ENCODE results near the gene IL1RL1.

IL1RL1 gene

DNA sequence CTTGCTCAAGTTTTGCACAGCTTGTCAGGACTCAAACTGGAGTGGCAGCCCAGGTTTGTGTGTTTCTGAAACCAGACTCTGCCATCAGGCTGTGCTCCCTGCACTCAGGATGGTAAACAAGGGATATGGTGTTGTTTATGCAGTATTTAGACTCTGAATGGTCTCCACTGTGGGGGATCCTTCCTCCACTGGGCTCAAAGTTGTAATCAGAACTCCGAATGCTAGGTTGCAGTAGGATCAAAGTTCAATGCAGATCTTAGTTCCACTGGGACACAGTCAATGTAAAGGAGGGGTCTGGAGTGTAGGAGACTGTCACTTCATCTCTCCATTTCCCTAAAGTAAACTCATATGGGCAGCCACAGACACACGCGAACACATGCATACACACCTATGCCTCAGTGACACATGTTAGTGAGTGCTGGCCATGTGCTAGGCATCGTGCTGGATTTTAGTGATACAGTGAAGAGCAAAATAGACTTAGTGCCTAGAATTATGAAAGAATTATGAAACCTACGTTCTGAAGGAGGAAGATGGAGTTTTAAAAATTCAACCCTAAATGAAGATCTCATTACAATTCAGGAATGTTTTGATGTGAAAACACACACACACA lies 50.4 kb downstream of the IL1RL1 start:
- Mint-ChIP-seq H3K36me3 (peaks cover 41% of the 10 kb centered on the region), H3K4me3 (no peak overlapping the region), H3K27me3 (no peaks in the 10 kb centered on the region), H3K27ac (peak overlapping the region; percentile 85), H3K4me1 (ENCODE audit: low read depth) (peaks cover 80% of the 10 kb centered on the region), H3K9me3 (ENCODE audit: low read depth) (peaks cover 18% of the 10 kb centered on the region)

- peak overlapping the region; percentile 98 for H3K27ac Mint-ChIP-seq
- H3K9me3 Mint-ChIP-seq (ENCODE audit: low read depth), result peaks cover 21% of the 10 kb centered on the region
- H3K4me1 Mint-ChIP-seq (ENCODE audit: low read depth), result peaks cover 83% of the 10 kb centered on the region
- H3K36me3 Mint-ChIP-seq, result peaks cover 52% of the 10 kb centered on the region
- peak overlapping the region; percentile 80 for H3K4me3 Mint-ChIP-seq
- no peaks in the 10 kb centered on the region for H3K27me3 Mint-ChIP-seq
These were observed 54.4 kb downstream of the IL1RL1 start for GRCh38 chr2:102365763-102366162.

DNA sequence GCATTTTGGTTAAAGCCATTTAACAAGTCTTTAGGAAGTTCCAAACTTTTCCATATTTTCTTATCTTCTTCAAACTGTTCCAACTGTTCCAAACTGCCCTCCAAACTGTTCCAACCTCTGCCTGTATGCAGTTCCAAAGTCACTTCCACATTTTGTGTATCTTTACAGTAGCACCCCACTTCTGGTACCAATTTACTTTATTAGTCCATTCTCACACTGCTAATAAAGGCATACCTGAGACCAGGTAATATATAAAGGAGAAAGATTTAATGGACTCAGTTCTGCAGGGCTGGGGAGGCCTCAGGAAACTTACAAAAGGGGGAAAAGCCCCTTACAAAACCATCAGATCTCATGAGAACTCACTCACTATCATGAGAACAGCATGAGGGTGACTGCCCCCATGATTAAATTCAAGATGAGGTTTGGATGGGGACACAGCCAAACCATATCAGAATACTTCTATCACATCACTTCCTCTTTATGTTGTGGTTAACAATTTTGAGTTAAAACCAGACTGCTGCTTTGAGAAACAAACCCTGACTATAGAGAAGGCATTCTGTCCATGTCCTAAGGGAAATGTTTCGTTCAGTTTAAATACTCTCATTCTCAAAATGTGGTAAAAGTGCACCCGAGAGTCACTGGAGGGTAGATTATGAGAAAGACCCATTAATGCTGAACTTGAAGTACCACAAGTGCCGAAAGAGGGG lies 55.2 kb downstream of the IL1RL1 start:
- Mint-ChIP-seq H3K9me3 (ENCODE audit: low read depth) (peaks cover 21% of the 10 kb centered on the region), H3K4me1 (ENCODE audit: low read depth) (peaks cover 78% of the 10 kb centered on the region), H3K36me3 (peaks cover 52% of the 10 kb centered on the region), H3K4me3 (peak overlapping the region; percentile 80), H3K27ac (peak overlapping the region; percentile 98), H3K27me3 (no peaks in the 10 kb centered on the region)

DNA sequence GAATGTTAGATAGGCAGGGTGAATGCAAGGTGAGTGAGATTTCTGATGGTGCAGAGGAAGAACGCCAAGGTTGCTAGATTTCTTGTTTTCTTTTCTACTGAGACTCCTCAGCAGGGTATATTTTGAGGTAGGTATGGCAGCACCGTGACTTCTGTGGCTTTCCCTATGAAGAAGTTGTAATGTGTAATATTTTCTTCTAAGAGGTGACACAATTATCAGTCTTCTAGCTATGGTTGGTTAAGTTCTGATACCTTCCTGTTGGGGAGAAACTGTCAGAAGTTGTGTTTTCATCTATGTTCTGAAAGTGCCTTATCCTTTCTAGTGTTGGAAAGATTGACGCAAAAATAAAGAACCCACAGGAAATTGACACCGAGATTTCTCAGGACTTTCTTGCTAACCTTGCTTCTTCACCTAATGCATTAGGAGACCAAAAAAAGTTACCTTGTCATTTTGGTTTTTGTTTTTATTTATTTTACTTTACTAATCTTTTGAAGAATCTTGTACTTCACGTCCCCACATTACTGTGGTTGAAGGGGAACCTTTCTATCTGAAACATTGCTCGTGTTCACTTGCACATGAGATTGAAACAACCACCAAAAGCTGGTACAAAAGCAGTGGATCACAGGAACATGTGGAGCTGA lies 56.1 kb downstream of the IL1RL1 start:
- Mint-ChIP-seq H3K4me1 (ENCODE audit: low read depth) (peaks cover 75% of the 10 kb centered on the region), H3K36me3 (peaks cover 47% of the 10 kb centered on the region), H3K27ac (peak overlapping the region; percentile 98), H3K4me3 (peak overlapping the region; percentile 80), H3K9me3 (ENCODE audit: low read depth) (peaks cover 21% of the 10 kb centered on the region), H3K27me3 (no peaks in the 10 kb centered on the region)

DNA sequence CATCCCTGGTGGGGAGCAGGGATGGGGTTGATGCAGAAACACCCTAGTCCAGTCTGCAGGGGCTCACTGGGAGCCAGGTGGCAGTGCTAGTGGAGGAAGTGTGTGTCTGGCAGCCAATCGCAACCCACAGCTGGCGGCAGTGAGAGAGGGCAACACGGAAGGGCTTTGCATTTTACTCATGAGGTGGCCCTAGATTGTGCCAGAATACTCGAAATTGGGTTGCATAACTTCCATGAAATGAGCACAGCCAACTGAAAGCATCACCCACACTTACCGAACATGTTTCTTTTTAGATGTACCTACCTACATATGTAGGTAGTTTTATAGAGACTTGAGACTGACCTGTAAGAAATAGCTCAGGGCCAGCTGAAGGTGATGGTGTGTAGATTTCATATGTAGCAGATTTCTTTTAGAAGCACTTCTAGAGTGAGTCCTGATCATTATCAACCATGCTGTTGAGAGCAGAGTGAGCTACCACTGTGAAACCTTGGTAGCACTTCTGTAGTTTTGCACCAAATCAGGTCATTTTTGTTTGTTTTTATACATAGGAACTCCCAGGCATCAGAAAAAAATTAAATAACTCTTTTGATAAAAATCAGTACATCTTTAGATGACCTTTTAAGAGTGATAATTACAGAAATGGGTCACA lies 57.2 kb downstream of the IL1RL1 start:
- peaks cover 41% of the 10 kb centered on the region for H3K36me3 Mint-ChIP-seq
- no peaks in the 10 kb centered on the region for H3K27me3 Mint-ChIP-seq
- peaks cover 66% of the 10 kb centered on the region for H3K4me1 Mint-ChIP-seq (ENCODE audit: low read depth)
- peak overlapping the region; percentile 98 for H3K27ac Mint-ChIP-seq
- H3K9me3 Mint-ChIP-seq (ENCODE audit: low read depth), result peaks cover 21% of the 10 kb centered on the region
- peak overlapping the region; percentile 80 for H3K4me3 Mint-ChIP-seq

DNA sequence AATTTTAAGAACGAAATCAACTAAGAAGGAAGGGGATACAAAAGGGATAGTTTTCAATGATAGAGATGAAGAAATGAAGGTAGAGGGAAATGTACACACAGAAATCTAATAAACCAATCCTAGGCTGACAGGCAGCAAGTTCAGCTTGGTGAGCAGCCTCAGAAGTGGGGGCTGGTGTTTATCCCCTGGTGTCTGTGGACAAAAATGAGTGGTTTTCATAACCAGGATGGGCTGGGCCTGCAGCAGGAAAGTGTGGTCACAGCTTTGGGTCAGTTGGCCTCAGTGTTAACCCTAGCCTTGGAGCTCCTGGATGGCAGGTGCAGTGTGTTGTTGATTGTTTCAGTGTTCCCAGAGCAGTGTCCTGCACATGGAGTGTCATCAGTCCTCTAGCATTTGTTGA lies 58.5 kb downstream of the IL1RL1 start:
- peaks cover 56% of the 10 kb centered on the region for H3K4me1 Mint-ChIP-seq (ENCODE audit: low read depth)
- H3K36me3 Mint-ChIP-seq, result peaks cover 35% of the 10 kb centered on the region
- H3K27me3 Mint-ChIP-seq, result no peaks in the 10 kb centered on the region
- H3K27ac Mint-ChIP-seq, result no peak overlapping the region
- H3K4me3 Mint-ChIP-seq, result no peak overlapping the region
- H3K9me3 Mint-ChIP-seq (ENCODE audit: low read depth), result peaks cover 13% of the 10 kb centered on the region

- no peaks in the 10 kb centered on the region for H3K27me3 Mint-ChIP-seq
- H3K4me3 Mint-ChIP-seq, result no peak overlapping the region
- peaks cover 25% of the 10 kb centered on the region for H3K36me3 Mint-ChIP-seq
- peaks cover 5% of the 10 kb centered on the region for H3K9me3 Mint-ChIP-seq (ENCODE audit: low read depth)
- H3K27ac Mint-ChIP-seq, result peak overlapping the region; percentile 51
- peaks cover 21% of the 10 kb centered on the region for H3K4me1 Mint-ChIP-seq (ENCODE audit: low read depth)
These were observed 64.8 kb downstream of the IL1RL1 start for GRCh38 chr2:102376052-102376591.

- Mint-ChIP-seq H3K27ac (no peak overlapping the region), H3K27me3 (no peaks in the 10 kb centered on the region), H3K36me3 (peaks cover 55% of the 10 kb centered on the region), H3K4me1 (ENCODE audit: low read depth) (no peaks in the 10 kb centered on the region), H3K4me3 (no peak overlapping the region), H3K9me3 (ENCODE audit: low read depth) (peaks cover 20% of the 10 kb centered on the region)
These were observed 72.4 kb downstream of the IL1RL1 start for GRCh38 chr2:102383722-102384121.

- Mint-ChIP-seq H3K4me1 (ENCODE audit: low read depth) (peaks cover 7% of the 10 kb centered on the region), H3K27ac (no peak overlapping the region), H3K27me3 (no peaks in the 10 kb centered on the region), H3K4me3 (no peak overlapping the region), H3K9me3 (ENCODE audit: low read depth) (peaks cover 20% of the 10 kb centered on the region), H3K36me3 (peaks cover 48% of the 10 kb centered on the region)
These were observed 74.2 kb downstream of the IL1RL1 start for GRCh38 chr2:102385522-102385921.

DNA sequence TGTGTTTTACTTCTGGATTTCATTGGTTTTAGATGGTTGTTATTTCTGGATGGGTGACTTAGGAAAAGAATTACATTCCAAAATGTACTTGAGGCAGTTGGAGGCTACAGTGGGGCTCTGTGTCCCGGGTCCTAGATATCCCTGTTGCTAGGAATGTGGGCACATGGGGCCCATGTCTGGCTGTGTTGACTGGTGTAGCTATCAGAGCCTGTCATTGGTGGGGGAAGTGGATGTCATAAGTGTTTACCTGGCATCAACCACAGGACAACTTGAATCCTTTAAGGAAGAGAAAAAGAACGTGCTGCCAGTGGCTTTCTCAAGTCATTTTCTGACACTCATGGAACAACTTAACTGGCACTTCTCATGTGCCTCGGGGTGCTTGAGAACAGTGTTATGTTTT lies 74.6 kb downstream of the IL1RL1 start:
- no peaks in the 10 kb centered on the region for H3K27me3 Mint-ChIP-seq
- H3K4me3 Mint-ChIP-seq, result no peak overlapping the region
- no peak overlapping the region for H3K27ac Mint-ChIP-seq
- H3K4me1 Mint-ChIP-seq (ENCODE audit: low read depth), result peaks cover 9% of the 10 kb centered on the region
- peaks cover 20% of the 10 kb centered on the region for H3K9me3 Mint-ChIP-seq (ENCODE audit: low read depth)
- H3K36me3 Mint-ChIP-seq, result peaks cover 44% of the 10 kb centered on the region

DNA sequence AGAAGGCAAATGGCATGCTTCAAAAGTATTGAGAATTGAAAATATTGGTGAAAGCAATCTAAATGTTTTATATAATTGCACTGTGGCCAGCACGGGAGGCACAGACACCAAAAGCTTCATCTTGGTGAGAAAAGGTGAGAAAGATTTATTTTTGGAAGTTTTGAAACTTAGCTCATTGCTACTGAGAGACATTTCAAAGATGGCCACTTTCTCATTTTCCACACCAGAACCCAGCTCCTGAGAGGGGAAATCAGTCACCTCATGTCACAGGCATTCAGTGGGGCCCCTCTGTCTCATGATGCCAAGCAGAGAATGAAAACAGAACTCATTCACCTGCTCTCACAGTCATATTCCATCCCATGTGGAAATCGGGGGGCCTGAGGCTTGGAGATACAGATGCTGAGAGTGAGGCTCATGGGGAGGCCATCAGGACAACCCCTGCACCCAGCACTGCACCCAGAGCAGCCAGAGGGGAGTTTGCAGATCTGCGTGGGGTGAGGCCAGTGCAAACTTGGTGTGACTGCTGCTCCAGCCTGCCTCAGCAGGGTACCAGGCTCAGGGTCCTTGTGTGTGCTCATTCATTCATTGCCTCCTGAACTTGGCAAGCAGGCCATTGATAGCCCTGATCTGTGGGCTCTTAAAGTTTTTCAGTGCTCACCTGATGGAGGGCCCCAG lies 75.6 kb downstream of the IL1RL1 start:
- Mint-ChIP-seq H3K27ac (no peak overlapping the region), H3K4me1 (ENCODE audit: low read depth) (peaks cover 19% of the 10 kb centered on the region), H3K27me3 (no peaks in the 10 kb centered on the region), H3K36me3 (peaks cover 37% of the 10 kb centered on the region), H3K4me3 (no peak overlapping the region), H3K9me3 (ENCODE audit: low read depth) (peaks cover 20% of the 10 kb centered on the region)

DNA sequence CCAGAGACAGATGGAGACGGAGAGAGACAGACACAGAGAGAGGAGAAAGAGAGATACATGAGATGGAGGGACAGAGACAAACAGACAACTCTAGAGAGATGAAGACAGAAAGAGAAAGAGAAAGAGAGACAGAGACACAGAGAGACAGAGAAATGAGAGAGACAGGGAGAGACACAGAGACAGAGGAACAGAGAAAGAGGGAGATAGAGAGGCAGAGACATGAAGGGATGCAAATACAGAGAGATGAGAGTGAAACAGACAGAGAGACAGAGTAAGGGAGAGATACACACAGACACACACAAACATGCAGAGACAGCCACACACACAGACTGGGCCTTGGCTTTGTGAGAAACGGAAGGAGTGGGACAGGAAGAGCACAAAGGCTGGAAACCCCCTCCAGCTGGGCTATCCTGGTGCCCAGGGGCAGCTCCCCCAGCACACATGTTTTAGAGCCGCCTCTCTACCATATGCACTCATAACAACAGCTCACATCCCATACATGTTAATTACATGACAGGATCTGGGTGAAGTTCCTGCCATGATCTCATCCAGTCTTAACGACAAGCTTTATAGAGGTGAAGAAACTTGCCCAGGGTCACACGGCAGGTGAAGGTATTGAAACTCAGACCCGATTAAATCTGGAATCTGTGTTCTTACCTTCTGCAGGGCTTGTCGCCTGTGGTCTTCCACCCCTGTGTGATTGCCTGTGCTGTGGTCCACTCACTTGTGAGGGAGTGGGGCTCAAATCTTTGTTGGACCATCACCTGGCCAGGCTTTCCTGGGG lies 76.6 kb downstream of the IL1RL1 start:
- Mint-ChIP-seq H3K27ac (no peak overlapping the region), H3K9me3 (ENCODE audit: low read depth) (peaks cover 17% of the 10 kb centered on the region), H3K36me3 (peaks cover 31% of the 10 kb centered on the region), H3K4me1 (ENCODE audit: low read depth) (peaks cover 23% of the 10 kb centered on the region), H3K4me3 (no peak overlapping the region), H3K27me3 (no peaks in the 10 kb centered on the region)

DNA sequence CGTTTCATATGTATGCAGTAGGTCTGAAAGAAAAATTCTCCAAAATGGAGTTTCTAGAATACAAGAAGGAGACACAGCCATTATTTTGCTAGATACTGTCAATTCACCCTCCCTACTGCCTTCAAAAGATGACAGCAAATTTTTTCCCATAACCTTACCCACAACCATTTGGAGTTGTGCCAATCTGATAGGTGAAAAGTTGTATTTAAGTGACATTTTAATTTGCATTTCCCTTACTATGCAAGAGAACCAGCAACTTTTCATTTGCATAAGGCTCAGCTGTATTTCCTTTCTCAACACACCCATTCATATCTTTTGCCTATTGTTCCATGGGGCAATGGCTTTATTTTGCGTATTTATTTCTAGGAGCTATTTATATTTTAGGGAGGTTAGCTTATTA lies 80.2 kb downstream of the IL1RL1 start:
- H3K27me3 Mint-ChIP-seq, result no peaks in the 10 kb centered on the region
- H3K4me3 Mint-ChIP-seq, result no peak overlapping the region
- peak overlapping the region; percentile 31 for H3K27ac Mint-ChIP-seq
- peaks cover 9% of the 10 kb centered on the region for H3K36me3 Mint-ChIP-seq
- H3K4me1 Mint-ChIP-seq (ENCODE audit: low read depth), result peaks cover 23% of the 10 kb centered on the region
- H3K9me3 Mint-ChIP-seq (ENCODE audit: low read depth), result no peaks in the 10 kb centered on the region

DNA sequence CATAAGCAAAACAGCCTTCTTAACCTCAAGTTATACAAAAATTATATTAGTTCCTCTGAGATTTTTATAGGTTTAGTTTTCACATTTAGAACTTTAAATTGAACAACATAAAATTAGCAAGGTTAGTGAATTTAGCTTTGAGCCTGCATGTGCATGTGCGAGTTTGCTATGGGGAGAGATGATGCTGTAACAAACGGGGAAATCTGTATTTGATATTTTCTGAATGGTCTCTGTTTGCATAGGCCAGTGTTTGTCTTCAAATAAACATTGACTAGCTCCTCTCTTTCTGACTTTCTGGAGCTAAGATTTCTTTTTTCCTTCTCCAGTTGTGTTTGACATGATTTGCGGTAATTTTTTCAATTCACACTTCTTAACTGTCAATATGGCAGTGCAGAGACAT lies 80.7 kb downstream of the IL1RL1 start:
- no peaks in the 10 kb centered on the region for H3K9me3 Mint-ChIP-seq (ENCODE audit: low read depth)
- H3K4me3 Mint-ChIP-seq, result no peak overlapping the region
- peaks cover 23% of the 10 kb centered on the region for H3K4me1 Mint-ChIP-seq (ENCODE audit: low read depth)
- H3K27ac Mint-ChIP-seq, result peak overlapping the region; percentile 17
- H3K36me3 Mint-ChIP-seq, result peaks cover 9% of the 10 kb centered on the region
- H3K27me3 Mint-ChIP-seq, result no peaks in the 10 kb centered on the region
